ENCODE data around the gene IGFBP7.

IGFBP7 gene

GRCh38 chr4:57080781-57081650 lies 29.2 kb downstream of the IGFBP7 start:
- no peak for TF ChIP-seq SIN3A (IDR thresholded peaks at IDR 0.05; ENCODE audit: borderline replicate concordance, insufficient read depth, low read length)
- TF ChIP-seq POLR2AphosphoS5 (IDR thresholded peaks at IDR 0.05; ENCODE audit: low read depth, low read length), result no peak
- TF ChIP-seq TAF1 (IDR thresholded peaks at IDR 0.05; ENCODE audit: borderline replicate concordance, insufficient read depth, low read length), result no peak
- TF ChIP-seq, protein P1, sequence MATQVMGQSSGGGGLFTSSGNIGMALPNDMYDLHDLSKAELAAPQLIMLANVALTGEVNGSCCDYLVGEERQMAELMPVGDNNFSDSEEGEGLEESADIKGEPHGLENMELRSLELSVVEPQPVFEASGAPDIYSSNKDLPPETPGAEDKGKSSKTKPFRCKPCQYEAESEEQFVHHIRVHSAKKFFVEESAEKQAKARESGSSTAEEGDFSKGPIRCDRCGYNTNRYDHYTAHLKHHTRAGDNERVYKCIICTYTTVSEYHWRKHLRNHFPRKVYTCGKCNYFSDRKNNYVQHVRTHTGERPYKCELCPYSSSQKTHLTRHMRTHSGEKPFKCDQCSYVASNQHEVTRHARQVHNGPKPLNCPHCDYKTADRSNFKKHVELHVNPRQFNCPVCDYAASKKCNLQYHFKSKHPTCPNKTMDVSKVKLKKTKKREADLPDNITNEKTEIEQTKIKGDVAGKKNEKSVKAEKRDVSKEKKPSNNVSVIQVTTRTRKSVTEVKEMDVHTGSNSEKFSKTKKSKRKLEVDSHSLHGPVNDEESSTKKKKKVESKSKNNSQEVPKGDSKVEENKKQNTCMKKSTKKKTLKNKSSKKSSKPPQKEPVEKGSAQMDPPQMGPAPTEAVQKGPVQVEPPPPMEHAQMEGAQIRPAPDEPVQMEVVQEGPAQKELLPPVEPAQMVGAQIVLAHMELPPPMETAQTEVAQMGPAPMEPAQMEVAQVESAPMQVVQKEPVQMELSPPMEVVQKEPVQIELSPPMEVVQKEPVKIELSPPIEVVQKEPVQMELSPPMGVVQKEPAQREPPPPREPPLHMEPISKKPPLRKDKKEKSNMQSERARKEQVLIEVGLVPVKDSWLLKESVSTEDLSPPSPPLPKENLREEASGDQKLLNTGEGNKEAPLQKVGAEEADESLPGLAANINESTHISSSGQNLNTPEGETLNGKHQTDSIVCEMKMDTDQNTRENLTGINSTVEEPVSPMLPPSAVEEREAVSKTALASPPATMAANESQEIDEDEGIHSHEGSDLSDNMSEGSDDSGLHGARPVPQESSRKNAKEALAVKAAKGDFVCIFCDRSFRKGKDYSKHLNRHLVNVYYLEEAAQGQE (IDR thresholded peaks at IDR 0.05; ENCODE audit: insufficient read depth in 1 of 2, low read depth in 2 of 2, low read length in 2 of 2), result no peak
- no peak for TF ChIP-seq FOXP2 (optimal IDR thresholded peaks at IDR 0.05; ENCODE audit: borderline replicate concordance, extremely low read depth, extremely low read length, insufficient read depth)

GRCh38 chr4:57078685-57079521 lies 31.3 kb downstream of the IGFBP7 start:
- TF ChIP-seq SIN3A (IDR thresholded peaks at IDR 0.05; ENCODE audit: borderline replicate concordance, insufficient read depth, low read length), result no peak
- no peak for TF ChIP-seq POLR2AphosphoS5 (IDR thresholded peaks at IDR 0.05; ENCODE audit: low read depth, low read length)
- TF ChIP-seq, protein P1 (IDR thresholded peaks at IDR 0.05; ENCODE audit: insufficient read depth in 1 of 2, low read depth in 2 of 2, low read length in 2 of 2), result no peak
- TF ChIP-seq TAF1 (IDR thresholded peaks at IDR 0.05; ENCODE audit: borderline replicate concordance, insufficient read depth, low read length), result no peak
- TF ChIP-seq FOXP2 (optimal IDR thresholded peaks at IDR 0.05; ENCODE audit: borderline replicate concordance, extremely low read depth, extremely low read length, insufficient read depth), result no peak

- no peak for TF ChIP-seq POLR2AphosphoS5 (IDR thresholded peaks at IDR 0.05; ENCODE audit: low read depth, low read length)
- no peak for TF ChIP-seq TAF1 (IDR thresholded peaks at IDR 0.05; ENCODE audit: borderline replicate concordance, insufficient read depth, low read length)
- TF ChIP-seq, protein P1 (IDR thresholded peaks at IDR 0.05; ENCODE audit: insufficient read depth in 1 of 2, low read depth in 2 of 2, low read length in 2 of 2), result no peak
- TF ChIP-seq FOXP2 (optimal IDR thresholded peaks at IDR 0.05; ENCODE audit: borderline replicate concordance, extremely low read depth, extremely low read length, insufficient read depth), result no peak
- no peak for TF ChIP-seq SIN3A (IDR thresholded peaks at IDR 0.05; ENCODE audit: borderline replicate concordance, insufficient read depth, low read length)
Measured at GRCh38 chr4:57077550-57078343, 32.4 kb downstream of the IGFBP7 start.

DNA sequence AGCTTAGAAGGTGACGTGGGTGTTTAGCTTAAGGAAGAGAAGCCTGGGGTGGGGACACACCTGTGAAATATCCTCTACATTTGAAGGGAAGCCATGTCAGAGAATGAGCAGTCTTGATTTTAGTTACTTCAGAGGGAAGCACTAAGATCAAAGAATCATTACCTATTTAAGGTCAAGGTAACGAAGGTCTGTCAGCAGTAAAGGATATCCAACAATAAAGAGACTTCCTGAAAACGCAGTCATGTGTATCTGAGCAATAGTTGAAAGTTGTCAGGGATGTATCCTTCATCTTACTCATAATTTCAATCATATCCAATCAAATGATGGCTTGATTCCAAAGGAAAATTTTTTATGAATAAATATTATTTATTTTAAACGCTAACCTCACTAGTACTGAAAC lies 33.5 kb downstream of the IGFBP7 start:
- TF ChIP-seq TAF1 (IDR thresholded peaks at IDR 0.05; ENCODE audit: borderline replicate concordance, insufficient read depth, low read length) (no peak), POLR2AphosphoS5 (IDR thresholded peaks at IDR 0.05; ENCODE audit: low read depth, low read length) (no peak), SIN3A (IDR thresholded peaks at IDR 0.05; ENCODE audit: borderline replicate concordance, insufficient read depth, low read length) (no peak), FOXP2 (optimal IDR thresholded peaks at IDR 0.05; ENCODE audit: borderline replicate concordance, extremely low read depth, extremely low read length, insufficient read depth) (no peak)
- TF ChIP-seq, protein P1 (IDR thresholded peaks at IDR 0.05; ENCODE audit: insufficient read depth in 1 of 2, low read depth in 2 of 2, low read length in 2 of 2), result no peak
